ENCODE data around the gene PLPP7. TPM values are rescaled to one million over a fixed set of nuclear protein-coding genes. Genes with fewer than 3 reads are reported as not detected.

Gene PLPP7
- total and polyA plus RNA-seq, 2 donors from 2014 or later = 4.0 to 5.5 TPM

- H3K9me3 ChIP-seq (ENCODE audit: control insufficient read depth in 2 of 3, insufficient read depth in 1 of 3, low read length in 3 of 3) = no peaks in the 10 kb centered on the region
- H3K4me1 ChIP-seq (ENCODE audit: control insufficient read depth in 2 of 3, insufficient read depth in 2 of 3, low read depth in 1 of 3, low read length in 3 of 3) = peaks cover 0 to 7% (median 0%) of the 10 kb centered on the region in 3 donors
- FAIRE-seq = no peak
- no peak overlapping the region for H3K4me3 ChIP-seq (ENCODE audit: low read length in 3 of 3)
- H3K36me3 ChIP-seq (ENCODE audit: control insufficient read depth in 2 of 3, insufficient read depth in 3 of 3, low read length in 3 of 3) = no peaks in the 10 kb centered on the region
- TF ChIP-seq CTCF (IDR thresholded peaks at IDR 0.05; ENCODE audit: borderline replicate concordance, extremely low read depth, insufficient read depth) = no peak
- DNase-seq = peak in 1 of 5 donors; percentile 51
- intact Hi-C loops (cut with DNase I) = no loop called here
- H3K27me3 ChIP-seq (ENCODE audit: control insufficient read depth, insufficient read depth, low read length) = peaks cover 2% of the 10 kb centered on the region
- peak overlapping the region in 1 of 3 donors; percentile 19 for H3K9ac ChIP-seq (ENCODE audit: low read length in 3 of 3)
- peak overlapping the region in 1 of 2 donors; percentile 62 for H3K27ac ChIP-seq (ENCODE audit: low read depth in 2 of 2, low read length in 2 of 2)
Measured at GRCh38 chr9:131271506-131271931, 18.0 kb upstream of the PLPP7 start.

GRCh38 chr9:131272212-131272611, 17.3 kb upstream of the PLPP7 start:
- no peak for TF ChIP-seq CTCF (IDR thresholded peaks at IDR 0.05; ENCODE audit: borderline replicate concordance, extremely low read depth, insufficient read depth)
- H3K27ac ChIP-seq (ENCODE audit: low read depth in 2 of 2, low read length in 2 of 2) = no peak overlapping the region
- DNase-seq (peak in 1 of 5 donors; percentile 41), FAIRE-seq (no peak)
- intact Hi-C loops (cut with DNase I) = no loop called here
- H3K4me3 ChIP-seq (ENCODE audit: low read length in 3 of 3) = no peak overlapping the region
- peaks cover 2% of the 10 kb centered on the region for H3K27me3 ChIP-seq (ENCODE audit: control insufficient read depth, insufficient read depth, low read length)
- no peak overlapping the region for H3K9ac ChIP-seq (ENCODE audit: low read length in 3 of 3)
- no peaks in the 10 kb centered on the region for H3K36me3 ChIP-seq (ENCODE audit: control insufficient read depth in 2 of 3, insufficient read depth in 3 of 3, low read length in 3 of 3)
- H3K4me1 ChIP-seq (ENCODE audit: control insufficient read depth in 2 of 3, insufficient read depth in 2 of 3, low read depth in 1 of 3, low read length in 3 of 3) = peaks cover 0 to 7% (median 0%) of the 10 kb centered on the region in 3 donors
- no peaks in the 10 kb centered on the region for H3K9me3 ChIP-seq (ENCODE audit: control insufficient read depth in 2 of 3, insufficient read depth in 1 of 3, low read length in 3 of 3)

GRCh38 chr9:131273146-131273855, 16.2 kb upstream of the PLPP7 start:
- Histone ChIP-seq H3K36me3 (ENCODE audit: control insufficient read depth in 2 of 3, insufficient read depth in 3 of 3, low read length in 3 of 3) (no peaks in the 10 kb centered on the region), H3K9ac (ENCODE audit: low read length in 3 of 3) (peak overlapping the region in 1 of 3 donors; percentile 15), H3K9me3 (ENCODE audit: control insufficient read depth in 2 of 3, insufficient read depth in 1 of 3, low read length in 3 of 3) (no peaks in the 10 kb centered on the region), H3K27ac (ENCODE audit: low read depth in 2 of 2, low read length in 2 of 2) (peak overlapping the region; percentile 49 to 61), H3K4me3 (ENCODE audit: low read length in 3 of 3) (peak overlapping the region in 2 of 3 donors; percentile 5 to 40), H3K4me1 (ENCODE audit: control insufficient read depth in 2 of 3, insufficient read depth in 2 of 3, low read depth in 1 of 3, low read length in 3 of 3) (peaks cover 0 to 7% (median 0%) of the 10 kb centered on the region in 3 donors), H3K27me3 (ENCODE audit: control insufficient read depth, insufficient read depth, low read length) (peaks cover 2% of the 10 kb centered on the region)
- intact Hi-C loops (cut with DNase I) = no loop called here
- DNase-seq (peak in 2 of 5 donors; percentile 27 to 69), FAIRE-seq (no peak)
- no peak for TF ChIP-seq CTCF (IDR thresholded peaks at IDR 0.05; ENCODE audit: borderline replicate concordance, extremely low read depth, insufficient read depth)
